Stimulated activated CD8-positive, alpha-beta memory T cell treated with anti-CD3 and anti-CD28 coated beads, Interleukin-7, amount 100 ng/mL, for 1 hour (primary cell): Measurements from ENCODE around the gene PEG3.
"Not testable (repeated sequence)": the region's sequence is repeated elsewhere in the genome, so short reads cannot be mapped to it uniquely, and the experiment has no call there.

Source experiments
- DNase-seq, 2 donors: peaks; one replicate each; pipeline ENCODE4 v3.0.0-alpha.2; 2020; ENCODE audit warnings: low read depth in 2 of 2

PEG3 gene

GRCh38 chr19:56840451-56841192 is at the start of gene PEG3, which contains the start of gene ZIM2:
Gene PEG3 (minus strand): TSS chr19:56840726. CDS start chr19:56824655, 16,071 bp downstream.
Gene ZIM2 (minus strand): TSS chr19:56840726. CDS start chr19:56824277, 16,449 bp downstream.
- no peak for DNase-seq

- no peak for DNase-seq
These were observed 44.9 kb upstream of the PEG3 start for GRCh38 chr19:56885173-56885985.

- DNase-seq, result no peak
These were observed 43.9 kb upstream of the PEG3 start for GRCh38 chr19:56884441-56884840.

GRCh38 chr19:56880592-56881190 is 40.2 kb upstream of the PEG3 start:
- DNase-seq, result no peak

GRCh38 chr19:56877069-56877715 is 36.7 kb upstream of the PEG3 start:
- no peak for DNase-seq

- no peak for DNase-seq
These were observed 35.2 kb upstream of the PEG3 start for GRCh38 chr19:56875717-56876116.

GRCh38 chr19:56874530-56874929 is 34.0 kb upstream of the PEG3 start:
- DNase-seq, result no peak

- DNase-seq, result no peak
These were observed 33.0 kb upstream of the PEG3 start for GRCh38 chr19:56873493-56873892.

GRCh38 chr19:56869886-56870285 is 29.4 kb upstream of the PEG3 start:
- DNase-seq, result no peak

GRCh38 chr19:56868446-56868845 is 27.9 kb upstream of the PEG3 start:
- no peak for DNase-seq

- no peak for DNase-seq
These were observed 26.0 kb upstream of the PEG3 start for GRCh38 chr19:56866538-56866937.

- DNase-seq, result no peak
These were observed 24.1 kb upstream of the PEG3 start for GRCh38 chr19:56864443-56865125.

- no peak for DNase-seq
These were observed 22.2 kb upstream of the PEG3 start for GRCh38 chr19:56862741-56863140.

GRCh38 chr19:56860409-56860808 is 19.9 kb upstream of the PEG3 start:
- not testable (repeated sequence) for DNase-seq

- DNase-seq, result no peak
These were observed 17.5 kb upstream of the PEG3 start for GRCh38 chr19:56858026-56858425.

- no peak for DNase-seq
These were observed 16.3 kb upstream of the PEG3 start for GRCh38 chr19:56856822-56857221.

GRCh38 chr19:56852361-56852760 is 11.8 kb upstream of the PEG3 start:
- not testable (repeated sequence) for DNase-seq

- DNase-seq, result no peak
These were observed 7.6 kb upstream of the PEG3 start for GRCh38 chr19:56848166-56848565.

- DNase-seq, result no peak
These were observed 1.9 kb upstream of the PEG3 start for GRCh38 chr19:56842412-56842811.

GRCh38 chr19:56841193-56841543 is 642 bp upstream of the PEG3 start:
- DNase-seq, result no peak

GRCh38 chr19:56839652-56840450 is 675 bp downstream of the PEG3 start:
- no peak for DNase-seq
